ENCODE results near the gene UTS2R.

- TF ChIP-seq CTCF (IDR thresholded peaks at IDR 0.05; ENCODE audit: insufficient read depth, low read length), result no peak
- TF ChIP-seq POLR2AphosphoS5 (IDR thresholded peaks at IDR 0.05; ENCODE audit: low read depth), result peak; percentile 62; the same call in 1 of the 2 replicates
- no peak for TF ChIP-seq REST (IDR thresholded peaks at IDR 0.05; ENCODE audit: insufficient replicate concordance, low read depth)
- TF ChIP-seq SPI1 (IDR thresholded peaks at IDR 0.05; ENCODE audit: borderline replicate concordance, low read depth), result no peak
Measured at GRCh38 chr17:82330322-82331239, 41.0 kb upstream of the UTS2R start.

Data from HL-60 (cell line).